Measurements from ENCODE around the gene MYCBPAP. TPM values are rescaled to one million over a fixed set of nuclear protein-coding genes. Genes with fewer than 3 reads are reported as not detected.
A peak's percentile ranks its signal among the peaks of the same experiment; 100 is the strongest.

The MYCBPAP gene
- total and polyA plus RNA-seq, 5 donors from 2014 or later, result 0.50 to 5.7 (median 1.0) TPM

DNA sequence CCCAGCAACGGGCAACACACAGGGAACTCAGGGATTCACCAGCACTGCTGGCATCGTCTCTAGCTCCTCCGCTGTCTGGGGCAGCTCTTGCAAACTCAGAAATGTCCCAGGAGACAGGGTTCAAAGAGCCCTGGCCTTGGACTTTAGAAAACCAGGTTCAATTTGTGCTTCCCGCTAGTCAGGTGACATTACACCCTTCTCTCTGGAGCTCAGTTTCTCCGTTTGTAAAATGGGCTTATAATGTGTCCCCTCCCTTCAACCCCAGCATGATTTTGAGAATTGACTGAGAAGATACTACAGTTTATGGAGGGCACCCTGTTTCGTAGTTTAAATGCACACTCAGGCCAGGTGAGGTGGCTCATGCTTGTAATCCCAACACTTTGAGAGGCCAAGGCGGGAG, 1.9 kb upstream of the MYCBPAP start:
- Histone ChIP-seq H3K9me3 (ENCODE audit: control insufficient read depth in 2 of 2, low read length in 2 of 2) (no peaks in the 10 kb centered on the region), H3K36me3 (ENCODE audit: control insufficient read depth, insufficient read depth, low read length) (no peaks in the 10 kb centered on the region), H3K4me3 (ENCODE audit: low read depth, low read length) (no peak overlapping the region), H3K27ac (ENCODE audit: insufficient read depth, low read length, poor library complexity, severe bottlenecking) (no peak overlapping the region), H3K27me3 (ENCODE audit: control insufficient read depth, insufficient read depth, low read length) (no peaks in the 10 kb centered on the region), H3K4me1 (ENCODE audit: control insufficient read depth, insufficient read depth, low read length, poor library complexity, severe bottlenecking) (peaks cover 33% of the 10 kb centered on the region)
- Mint-ChIP-seq H3K4me3 (peak overlapping the region; percentile 22 to 83 (median 68)), H3K36me3 (no peaks in the 10 kb centered on the region), H3K27me3 (peaks cover 14% of the 10 kb centered on the region), H3K4me1 (peaks cover 12 to 40% (median 21%) of the 10 kb centered on the region in 4 donors), H3K9me3 (no peaks in the 10 kb centered on the region), H3K27ac (peak overlapping the region in 2 of 3 donors; percentile 52 to 81)
- DNase-seq (no peak), ATAC-seq (ENCODE audit: low read depth in 2 of 2) (no peak)

- H3K4me1 ChIP-seq (ENCODE audit: control insufficient read depth, insufficient read depth, low read length, poor library complexity, severe bottlenecking), result peaks cover 37% of the 10 kb centered on the region
- peak overlapping the region; percentile 14 to 92 (median 90) for H3K27ac Mint-ChIP-seq
- H3K36me3 Mint-ChIP-seq, result no peaks in the 10 kb centered on the region
- no peaks in the 10 kb centered on the region for H3K36me3 ChIP-seq (ENCODE audit: control insufficient read depth, insufficient read depth, low read length)
- ATAC-seq (ENCODE audit: low read depth in 2 of 2), result no peak
- peaks cover 14 to 49% (median 30%) of the 10 kb centered on the region in 4 donors for H3K4me1 Mint-ChIP-seq
- DNase-seq, result no peak
- peaks cover 14% of the 10 kb centered on the region for H3K27me3 Mint-ChIP-seq
- no peaks in the 10 kb centered on the region for H3K9me3 ChIP-seq (ENCODE audit: control insufficient read depth in 2 of 2, low read length in 2 of 2)
- H3K27ac ChIP-seq (ENCODE audit: insufficient read depth, low read length, poor library complexity, severe bottlenecking), result peak overlapping the region; percentile 81
- H3K4me3 Mint-ChIP-seq, result peak overlapping the region; percentile 90 to 99 (median 94)
- peak overlapping the region; percentile 73 for H3K4me3 ChIP-seq (ENCODE audit: low read depth, low read length)
- no peaks in the 10 kb centered on the region for H3K27me3 ChIP-seq (ENCODE audit: control insufficient read depth, insufficient read depth, low read length)
- no peaks in the 10 kb centered on the region for H3K9me3 Mint-ChIP-seq
Observed at GRCh38 chr17:50508573-50509460, 578 bp downstream of the MYCBPAP start.

DNA sequence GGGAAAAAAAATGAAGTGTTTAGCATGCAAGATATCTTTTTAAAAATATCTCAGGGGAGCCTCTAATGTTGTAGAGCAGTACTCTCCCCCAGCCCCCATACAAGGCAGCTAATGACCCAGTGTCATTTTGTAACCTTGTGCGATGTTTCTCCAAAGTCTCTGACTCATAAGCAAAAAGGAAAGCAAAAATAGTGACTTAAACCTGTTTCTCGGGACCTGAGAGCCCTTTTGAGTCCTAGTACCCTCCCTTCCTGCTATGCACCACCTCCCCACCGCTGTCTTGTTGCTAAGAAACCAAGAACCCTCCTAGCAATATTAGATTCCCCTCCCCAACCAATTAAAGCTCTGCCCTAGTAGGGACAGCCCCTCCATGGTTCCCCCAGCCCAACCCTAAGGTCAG, 2.8 kb downstream of the MYCBPAP start:
- Mint-ChIP-seq H3K27me3 (peaks cover 1% of the 10 kb centered on the region), H3K4me3 (peak overlapping the region; percentile 68 to 86 (median 78)), H3K9me3 (no peaks in the 10 kb centered on the region), H3K27ac (peak overlapping the region; percentile 57 to 88 (median 84)), H3K36me3 (no peaks in the 10 kb centered on the region), H3K4me1 (peaks cover 17 to 44% (median 30%) of the 10 kb centered on the region in 4 donors)
- DNase-seq, result peak; percentile 36 to 96 (median 68)
- Histone ChIP-seq H3K4me1 (ENCODE audit: control insufficient read depth, insufficient read depth, low read length, poor library complexity, severe bottlenecking) (peaks cover 37% of the 10 kb centered on the region), H3K27me3 (ENCODE audit: control insufficient read depth, insufficient read depth, low read length) (no peaks in the 10 kb centered on the region), H3K9me3 (ENCODE audit: control insufficient read depth in 2 of 2, low read length in 2 of 2) (no peaks in the 10 kb centered on the region), H3K4me3 (ENCODE audit: low read depth, low read length) (peak overlapping the region; percentile 61), H3K36me3 (ENCODE audit: control insufficient read depth, insufficient read depth, low read length) (no peaks in the 10 kb centered on the region), H3K27ac (ENCODE audit: insufficient read depth, low read length, poor library complexity, severe bottlenecking) (peak overlapping the region; percentile 70)
- ATAC-seq (ENCODE audit: low read depth in 2 of 2), result peak; percentile 75 to 76

GRCh38 chr17:50513495-50513894, 5.3 kb downstream of the MYCBPAP start:
- H3K4me1 Mint-ChIP-seq, result peaks cover 15 to 46% (median 31%) of the 10 kb centered on the region in 4 donors
- H3K27me3 Mint-ChIP-seq, result no peaks in the 10 kb centered on the region
- no peak overlapping the region for H3K27ac Mint-ChIP-seq
- Histone ChIP-seq H3K27ac (ENCODE audit: insufficient read depth, low read length, poor library complexity, severe bottlenecking) (no peak overlapping the region), H3K27me3 (ENCODE audit: control insufficient read depth, insufficient read depth, low read length) (no peaks in the 10 kb centered on the region), H3K4me1 (ENCODE audit: control insufficient read depth, insufficient read depth, low read length, poor library complexity, severe bottlenecking) (peaks cover 29% of the 10 kb centered on the region), H3K9me3 (ENCODE audit: control insufficient read depth in 2 of 2, low read length in 2 of 2) (no peaks in the 10 kb centered on the region), H3K4me3 (ENCODE audit: low read depth, low read length) (no peak overlapping the region), H3K36me3 (ENCODE audit: control insufficient read depth, insufficient read depth, low read length) (no peaks in the 10 kb centered on the region)
- H3K4me3 Mint-ChIP-seq, result no peak overlapping the region
- no peak for DNase-seq
- H3K36me3 Mint-ChIP-seq, result no peaks in the 10 kb centered on the region
- H3K9me3 Mint-ChIP-seq, result no peaks in the 10 kb centered on the region
- ATAC-seq (ENCODE audit: low read depth in 2 of 2), result no peak

- peaks cover 15 to 39% (median 27%) of the 10 kb centered on the region in 4 donors for H3K4me1 Mint-ChIP-seq
- H3K27ac Mint-ChIP-seq, result peak overlapping the region in 1 of 3 donors; percentile 43
- ATAC-seq (ENCODE audit: low read depth in 2 of 2) (no peak), DNase-seq (no peak)
- H3K4me3 ChIP-seq (ENCODE audit: low read depth, low read length), result no peak overlapping the region
- H3K36me3 ChIP-seq (ENCODE audit: control insufficient read depth, insufficient read depth, low read length), result no peaks in the 10 kb centered on the region
- H3K4me1 ChIP-seq (ENCODE audit: control insufficient read depth, insufficient read depth, low read length, poor library complexity, severe bottlenecking), result peaks cover 22% of the 10 kb centered on the region
- H3K36me3 Mint-ChIP-seq, result no peaks in the 10 kb centered on the region
- no peaks in the 10 kb centered on the region for H3K27me3 Mint-ChIP-seq
- H3K4me3 Mint-ChIP-seq, result peak overlapping the region in 1 of 4 donors; percentile 43
- H3K9me3 Mint-ChIP-seq, result no peaks in the 10 kb centered on the region
- H3K27me3 ChIP-seq (ENCODE audit: control insufficient read depth, insufficient read depth, low read length), result no peaks in the 10 kb centered on the region
- H3K27ac ChIP-seq (ENCODE audit: insufficient read depth, low read length, poor library complexity, severe bottlenecking), result no peak overlapping the region
- no peaks in the 10 kb centered on the region for H3K9me3 ChIP-seq (ENCODE audit: control insufficient read depth in 2 of 2, low read length in 2 of 2)
Observed at GRCh38 chr17:50514388-50514787, 6.1 kb downstream of the MYCBPAP start.

- H3K27ac Mint-ChIP-seq, result peak overlapping the region in 1 of 3 donors; percentile 32
- ATAC-seq (ENCODE audit: low read depth in 2 of 2) (no peak), DNase-seq (no peak)
- no peaks in the 10 kb centered on the region for H3K9me3 ChIP-seq (ENCODE audit: control insufficient read depth in 2 of 2, low read length in 2 of 2)
- no peaks in the 10 kb centered on the region for H3K9me3 Mint-ChIP-seq
- H3K4me3 Mint-ChIP-seq, result peak overlapping the region in 1 of 4 donors; percentile 23
- H3K36me3 ChIP-seq (ENCODE audit: control insufficient read depth, insufficient read depth, low read length), result no peaks in the 10 kb centered on the region
- H3K27me3 ChIP-seq (ENCODE audit: control insufficient read depth, insufficient read depth, low read length), result no peaks in the 10 kb centered on the region
- H3K4me3 ChIP-seq (ENCODE audit: low read depth, low read length), result no peak overlapping the region
- H3K4me1 Mint-ChIP-seq, result peaks cover 11 to 32% (median 20%) of the 10 kb centered on the region in 4 donors
- peaks cover 15% of the 10 kb centered on the region for H3K4me1 ChIP-seq (ENCODE audit: control insufficient read depth, insufficient read depth, low read length, poor library complexity, severe bottlenecking)
- no peaks in the 10 kb centered on the region for H3K36me3 Mint-ChIP-seq
- H3K27me3 Mint-ChIP-seq, result no peaks in the 10 kb centered on the region
- H3K27ac ChIP-seq (ENCODE audit: insufficient read depth, low read length, poor library complexity, severe bottlenecking), result no peak overlapping the region
Observed at GRCh38 chr17:50514936-50515702, 6.9 kb downstream of the MYCBPAP start.

GRCh38 chr17:50517011-50517410, 8.8 kb downstream of the MYCBPAP start:
- Histone ChIP-seq H3K27ac (ENCODE audit: insufficient read depth, low read length, poor library complexity, severe bottlenecking) (no peak overlapping the region), H3K4me3 (ENCODE audit: low read depth, low read length) (no peak overlapping the region), H3K27me3 (ENCODE audit: control insufficient read depth, insufficient read depth, low read length) (no peaks in the 10 kb centered on the region), H3K36me3 (ENCODE audit: control insufficient read depth, insufficient read depth, low read length) (no peaks in the 10 kb centered on the region), H3K4me1 (ENCODE audit: control insufficient read depth, insufficient read depth, low read length, poor library complexity, severe bottlenecking) (no peaks in the 10 kb centered on the region), H3K9me3 (ENCODE audit: control insufficient read depth in 2 of 2, low read length in 2 of 2) (no peaks in the 10 kb centered on the region)
- H3K27me3 Mint-ChIP-seq, result no peaks in the 10 kb centered on the region
- no peak overlapping the region for H3K4me3 Mint-ChIP-seq
- DNase-seq (no peak), ATAC-seq (ENCODE audit: low read depth in 2 of 2) (no peak)
- peaks cover 0 to 17% (median 9%) of the 10 kb centered on the region in 4 donors for H3K4me1 Mint-ChIP-seq
- H3K27ac Mint-ChIP-seq, result peak overlapping the region in 1 of 3 donors; percentile 15
- no peaks in the 10 kb centered on the region for H3K9me3 Mint-ChIP-seq
- H3K36me3 Mint-ChIP-seq, result no peaks in the 10 kb centered on the region

All from CD4-positive, CD25-positive, alpha-beta regulatory T cell (primary cell).